Sigmoid colon (tissue), 4 donors: ENCODE results near the gene SUPT3H.

Experiments
- CTCF ChIP-seq, 4 experiments: fragments of 450-650 bp in 3 of 4; fragments of 200-600 bp in 1 of 4; IDR thresholded peaks; one replicate each; pipeline ENCODE4 v1.5.1; 2016 to 2019; ENCODE audit warnings: antibody characterized with exemption in 4 of 4, mild to moderate bottlenecking in 3 of 4, moderate library complexity in 2 of 4
- EP300 ChIP-seq, 4 donors: sonication (generic); formaldehyde crosslinking; IDR thresholded peaks; one replicate each; pipeline ENCODE4 v1.6.1; 2017; ENCODE audit warnings: antibody characterized with exemption in 4 of 4
- POLR2A ChIP-seq, 2 donors: fragments of 450-650 bp; IDR thresholded peaks; one replicate each; pipeline ENCODE4 v1.6.1; 2016; ENCODE audit warnings: antibody characterized with exemption in 2 of 2, mild to moderate bottlenecking in 2 of 2, moderate library complexity in 2 of 2
- POLR2AphosphoS5 ChIP-seq, 4 donors: sonication (generic); formaldehyde crosslinking; IDR thresholded peaks; one replicate each; pipeline ENCODE4 v1.6.1; 2017; ENCODE audit warnings: antibody characterized with exemption in 4 of 4

GRCh38 chr6:44869321-44869897 lies 508.3 kb downstream of the SUPT3H start:
- TF ChIP-seq POLR2A (IDR thresholded peaks at IDR 0.05) (no peak), CTCF (IDR thresholded peaks at IDR 0.05) (no peak), POLR2AphosphoS5 (IDR thresholded peaks at IDR 0.05) (no peak), EP300 (IDR thresholded peaks at IDR 0.05) (no peak)
